ENCODE results near the gene CRIP3.

The CRIP3 gene

GRCh38 chr6:43290339-43290904, 18.2 kb downstream of the CRIP3 start:
- no peak for DNase-seq (ENCODE audit: low spot score)

- no peak for DNase-seq (ENCODE audit: low spot score)
These were observed 20.6 kb downstream of the CRIP3 start for GRCh38 chr6:43287717-43288679.

- no peak for DNase-seq (ENCODE audit: low spot score)
These were observed 21.5 kb downstream of the CRIP3 start for GRCh38 chr6:43286980-43287716.

GRCh38 chr6:43286456-43286979, 22.1 kb downstream of the CRIP3 start:
- no peak for DNase-seq (ENCODE audit: low spot score)

GRCh38 chr6:43285832-43286231, 22.8 kb downstream of the CRIP3 start:
- DNase-seq (ENCODE audit: low spot score) = no peak

- DNase-seq (ENCODE audit: low spot score) = no peak
These were observed 23.4 kb downstream of the CRIP3 start for GRCh38 chr6:43284991-43285781.

GRCh38 chr6:43283905-43284304, 24.7 kb downstream of the CRIP3 start:
- no peak for DNase-seq (ENCODE audit: low spot score)

- no peak for DNase-seq (ENCODE audit: low spot score)
These were observed 25.1 kb downstream of the CRIP3 start for GRCh38 chr6:43283514-43283901.

- DNase-seq (ENCODE audit: low spot score) = no peak
These were observed 25.8 kb downstream of the CRIP3 start for GRCh38 chr6:43282636-43283513.

GRCh38 chr6:43282060-43282459, 26.6 kb downstream of the CRIP3 start:
- no peak for DNase-seq (ENCODE audit: low spot score)

GRCh38 chr6:43280234-43280633, 28.4 kb downstream of the CRIP3 start:
- no peak for DNase-seq (ENCODE audit: low spot score)

GRCh38 chr6:43278524-43279078, 30.0 kb downstream of the CRIP3 start:
- DNase-seq (ENCODE audit: low spot score) = no peak

GRCh38 chr6:43277643-43278523, 30.7 kb downstream of the CRIP3 start:
- no peak for DNase-seq (ENCODE audit: low spot score)

- no peak for DNase-seq (ENCODE audit: low spot score)
These were observed 31.4 kb downstream of the CRIP3 start for GRCh38 chr6:43277306-43277642.

- DNase-seq (ENCODE audit: low spot score) = no peak
These were observed 31.9 kb downstream of the CRIP3 start for GRCh38 chr6:43276577-43277305.

- DNase-seq (ENCODE audit: low spot score) = no peak
These were observed 32.6 kb downstream of the CRIP3 start for GRCh38 chr6:43275801-43276576.

GRCh38 chr6:43274916-43275597, 33.6 kb downstream of the CRIP3 start:
- no peak for DNase-seq (ENCODE audit: low spot score)
